ENCODE data around the gene UBE4A.
"Not testable (repeated sequence)": the region's sequence is repeated elsewhere in the genome, so short reads cannot be mapped to it uniquely, and the experiment has no call there.

Gene UBE4A

GRCh38 chr11:118401880-118402590 is 42.6 kb downstream of the UBE4A start:
- DNase-seq, result no peak

- DNase-seq, result not testable (repeated sequence)
Measured at GRCh38 chr11:118402594-118402993, 43.2 kb downstream of the UBE4A start.

DNA sequence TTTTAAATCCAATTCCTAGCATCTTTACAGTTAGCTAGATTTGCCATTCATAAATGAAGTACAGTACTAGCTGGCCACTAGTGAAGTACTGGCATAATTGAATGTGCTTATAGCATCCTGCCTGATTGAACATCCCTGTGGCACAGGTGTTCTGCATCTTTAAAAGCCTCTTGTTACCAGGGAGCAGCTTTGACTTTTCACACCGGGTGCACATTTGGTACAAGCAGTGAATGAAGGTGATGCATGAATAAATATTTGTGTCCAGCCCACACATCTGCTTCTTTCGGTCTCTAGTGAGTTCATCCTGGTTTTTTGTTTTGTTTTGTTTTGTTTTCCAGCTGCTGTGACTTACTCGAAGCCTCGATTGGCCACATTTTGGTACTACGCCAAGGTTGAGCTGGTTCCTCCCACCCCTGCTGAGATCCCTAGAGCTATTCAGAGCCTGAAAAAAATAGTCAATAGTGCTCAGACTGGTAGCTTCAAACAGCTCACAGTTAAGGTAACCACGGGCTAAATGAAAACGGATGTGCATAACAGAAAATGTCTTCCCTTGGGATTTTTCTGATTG is 47.3 kb downstream of the UBE4A start:
- peak; percentile 7 for DNase-seq

- DNase-seq, result no peak
Measured at GRCh38 chr11:118410055-118410745, 50.8 kb downstream of the UBE4A start.

- no peak for DNase-seq
Measured at GRCh38 chr11:118411530-118411929, 52.1 kb downstream of the UBE4A start.

DNA sequence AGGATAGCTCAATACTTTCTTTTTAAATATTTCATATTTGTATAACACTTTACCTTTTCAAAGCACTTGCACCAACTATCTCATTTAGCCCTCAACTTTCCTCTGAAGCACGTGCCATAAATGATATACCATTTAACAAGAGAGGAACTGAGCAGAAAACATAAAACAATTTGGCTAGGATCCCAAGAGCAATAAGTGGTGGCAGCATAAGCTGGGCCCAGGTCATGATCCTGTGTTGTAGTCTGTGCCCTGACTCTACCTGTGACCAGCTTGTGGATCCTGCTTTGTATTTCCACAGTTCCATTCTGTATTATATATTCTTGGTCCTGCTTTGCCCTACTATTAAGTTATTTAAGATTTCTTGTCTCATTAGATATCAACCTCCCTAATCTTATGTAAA is 53.5 kb downstream of the UBE4A start:
- DNase-seq, result no peak

GRCh38 chr11:118415062-118415738 is 55.8 kb downstream of the UBE4A start:
- no peak for DNase-seq

DNA sequence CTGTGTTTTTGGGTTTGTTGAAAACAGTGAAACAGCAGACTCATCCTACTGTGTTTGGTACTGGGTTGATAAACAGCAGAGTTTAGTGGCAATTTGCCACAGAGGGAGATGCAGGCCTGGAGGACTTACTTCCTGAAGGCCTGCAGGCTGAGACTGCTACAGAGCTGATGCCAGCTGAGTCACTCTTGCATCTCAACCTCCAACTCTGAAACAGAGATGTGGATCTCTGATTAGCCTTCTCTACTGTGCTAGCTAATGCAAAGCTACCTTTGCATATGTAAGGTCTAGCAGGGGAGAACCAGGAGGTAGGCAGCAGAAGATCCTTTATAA is 56.3 kb downstream of the UBE4A start:
- no peak for DNase-seq

DNA sequence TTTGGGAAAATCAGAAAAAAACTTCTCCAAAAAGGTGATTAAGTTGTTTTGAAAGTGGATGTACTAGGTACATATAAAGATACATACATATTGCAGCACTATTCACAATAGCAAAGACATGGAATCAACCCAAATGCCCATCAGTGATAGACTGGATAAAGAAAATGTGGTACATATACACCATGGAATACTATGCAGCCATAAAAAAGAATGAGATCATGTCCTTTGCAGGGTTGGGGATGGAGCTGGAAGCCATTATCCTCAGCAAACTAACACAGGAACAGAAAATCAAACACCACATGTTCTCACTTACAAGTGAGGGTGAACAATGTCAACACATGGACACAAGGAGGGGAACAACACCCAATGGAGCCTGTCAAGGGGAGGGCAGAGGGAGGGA is 57.5 kb downstream of the UBE4A start:
- DNase-seq, result not testable (repeated sequence)

DNA sequence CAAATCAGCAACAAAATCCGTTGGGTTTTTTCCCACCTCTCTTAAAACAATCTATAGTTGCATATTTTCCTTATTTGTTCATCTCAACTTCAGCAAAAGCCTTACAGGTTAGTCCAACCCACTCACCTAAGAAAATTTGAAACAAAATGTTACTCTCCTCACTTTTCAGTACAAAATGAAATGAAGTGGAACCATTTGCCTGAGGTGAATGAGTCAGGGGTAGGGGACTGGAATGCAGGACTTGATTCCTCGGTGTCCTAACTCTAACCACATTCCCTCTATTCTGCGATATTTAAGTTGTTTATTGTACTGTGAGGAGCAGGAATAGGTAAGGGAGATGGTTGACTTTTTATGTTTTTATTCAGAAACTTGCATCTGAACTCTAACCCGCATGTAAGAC is 58.4 kb downstream of the UBE4A start:
- no peak for DNase-seq

DNA sequence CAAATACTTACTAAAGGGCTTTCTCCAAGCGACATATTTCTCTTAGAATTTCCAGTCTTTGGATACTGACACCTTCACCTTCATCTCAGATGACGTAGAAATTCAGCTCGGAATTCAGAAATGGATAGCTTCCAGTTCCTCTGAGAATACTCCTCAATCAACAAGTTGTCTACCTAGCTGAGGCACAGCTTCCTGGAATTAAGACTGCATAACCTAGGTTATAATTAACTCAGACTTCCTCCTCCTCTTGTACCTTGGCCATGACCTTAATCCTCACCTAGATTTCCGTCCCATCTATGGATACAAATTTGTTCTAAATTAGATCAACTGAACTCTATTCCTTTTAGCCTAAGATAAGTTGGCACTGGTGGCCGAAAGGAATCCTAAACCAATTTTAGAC is 59.4 kb downstream of the UBE4A start:
- no peak for DNase-seq

DNA sequence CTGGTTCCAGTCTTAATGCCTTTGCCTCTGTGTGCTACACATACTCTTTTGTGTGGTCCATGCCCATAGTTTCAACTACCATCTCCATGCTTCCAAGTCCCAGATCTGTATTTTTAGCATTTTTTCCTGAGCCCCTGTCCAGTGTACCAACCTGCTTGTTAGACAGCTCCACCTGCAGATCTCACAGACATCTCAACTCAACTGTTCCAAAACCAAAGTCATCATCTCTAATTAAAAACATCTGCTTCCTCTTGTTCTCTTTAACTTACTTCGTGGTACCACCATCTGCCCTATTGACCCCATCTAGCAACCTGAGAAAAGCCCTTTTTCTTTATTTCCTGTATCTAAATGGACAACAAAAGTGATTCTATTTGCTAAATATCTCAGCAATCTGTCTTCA is 68.3 kb downstream of the UBE4A start:
- DNase-seq, result no peak

DNA sequence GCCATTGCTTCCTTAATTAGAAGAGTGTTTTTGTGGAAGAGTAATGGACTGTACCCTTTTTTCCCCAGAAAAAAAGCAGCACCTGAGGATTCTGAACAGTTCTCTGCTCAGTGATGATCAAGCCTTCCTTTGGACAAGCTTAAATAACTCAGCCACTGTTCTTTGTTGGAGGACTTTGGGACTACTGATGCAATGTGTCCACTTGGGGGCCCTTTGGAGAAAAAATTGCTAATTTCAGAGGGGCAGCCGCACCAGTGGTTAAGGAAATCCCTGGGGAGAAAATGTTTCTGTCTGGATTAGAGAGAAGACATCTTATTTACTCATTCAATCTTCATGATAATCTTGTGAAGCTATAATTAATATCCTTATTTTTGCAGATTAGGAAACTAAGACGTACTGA is 71.6 kb downstream of the UBE4A start:
- DNase-seq, result no peak

- no peak for DNase-seq
Measured at GRCh38 chr11:118434123-118434552, 74.7 kb downstream of the UBE4A start.

DNA sequence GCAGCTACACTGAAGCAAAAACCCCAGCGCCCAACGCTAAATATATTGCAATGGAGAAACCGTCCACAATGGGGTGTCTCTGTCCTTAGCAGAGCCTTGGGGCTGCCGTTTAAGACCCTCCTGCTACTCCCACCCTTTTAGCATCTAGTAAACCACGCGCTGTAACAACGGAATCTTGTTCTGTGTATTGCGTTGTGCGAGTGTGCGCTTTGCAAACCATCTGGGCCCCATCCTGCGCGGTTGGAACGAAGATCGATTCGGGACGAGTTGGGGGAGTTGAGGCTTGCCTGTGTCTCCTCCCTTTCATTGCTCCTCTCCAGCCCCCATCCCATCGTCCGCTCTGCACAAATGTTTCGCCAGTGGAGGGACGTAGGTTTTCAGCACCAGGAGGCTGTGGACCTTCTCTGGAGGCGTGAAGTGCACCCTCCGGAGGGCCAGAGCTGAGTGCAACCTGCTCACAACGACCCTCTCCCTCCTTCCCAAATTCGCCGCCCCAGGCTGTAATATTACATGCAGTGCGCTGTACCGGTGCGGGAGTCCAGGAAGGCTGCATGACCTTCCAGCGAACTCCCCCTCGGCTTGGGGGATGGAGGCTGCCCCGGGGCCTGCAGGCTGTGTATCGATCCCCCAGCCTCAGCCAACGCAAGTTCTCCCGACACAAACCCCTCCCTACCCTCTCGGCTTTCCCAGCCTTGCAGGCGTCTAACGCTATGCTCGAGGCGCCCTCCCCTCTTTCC is 75.3 kb downstream of the UBE4A start:
- DNase-seq, result peak; percentile 94

DNA sequence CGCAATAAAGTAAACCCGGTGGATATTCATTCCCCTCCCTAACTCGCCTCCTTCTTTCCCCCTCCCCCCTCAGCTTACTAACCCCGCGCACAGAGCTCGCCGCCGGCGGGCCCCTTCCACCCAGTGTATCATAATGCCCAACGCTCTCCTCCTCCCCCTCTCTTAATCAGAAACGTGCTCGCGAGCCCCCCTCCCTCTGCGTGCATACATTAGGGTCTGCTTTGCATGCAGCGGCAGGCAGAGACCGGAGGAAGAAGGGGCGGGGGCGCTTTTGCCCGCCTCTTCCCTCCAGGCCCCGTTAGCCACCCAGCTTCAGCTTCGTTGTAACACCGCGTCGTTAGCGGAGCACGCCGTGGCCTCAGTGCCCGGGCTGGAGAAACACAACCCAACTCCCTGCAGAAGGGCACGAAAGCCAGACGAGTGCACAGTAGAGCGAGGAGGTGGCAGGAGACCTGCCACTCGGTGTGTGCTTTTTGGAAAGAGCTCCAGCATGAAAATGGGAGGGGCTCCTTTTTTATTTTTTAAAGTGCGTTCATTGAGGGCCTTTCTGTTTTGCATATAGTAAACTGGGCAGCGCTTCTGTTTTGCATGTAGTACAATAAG is 76.0 kb downstream of the UBE4A start:
- no peak for DNase-seq

DNA sequence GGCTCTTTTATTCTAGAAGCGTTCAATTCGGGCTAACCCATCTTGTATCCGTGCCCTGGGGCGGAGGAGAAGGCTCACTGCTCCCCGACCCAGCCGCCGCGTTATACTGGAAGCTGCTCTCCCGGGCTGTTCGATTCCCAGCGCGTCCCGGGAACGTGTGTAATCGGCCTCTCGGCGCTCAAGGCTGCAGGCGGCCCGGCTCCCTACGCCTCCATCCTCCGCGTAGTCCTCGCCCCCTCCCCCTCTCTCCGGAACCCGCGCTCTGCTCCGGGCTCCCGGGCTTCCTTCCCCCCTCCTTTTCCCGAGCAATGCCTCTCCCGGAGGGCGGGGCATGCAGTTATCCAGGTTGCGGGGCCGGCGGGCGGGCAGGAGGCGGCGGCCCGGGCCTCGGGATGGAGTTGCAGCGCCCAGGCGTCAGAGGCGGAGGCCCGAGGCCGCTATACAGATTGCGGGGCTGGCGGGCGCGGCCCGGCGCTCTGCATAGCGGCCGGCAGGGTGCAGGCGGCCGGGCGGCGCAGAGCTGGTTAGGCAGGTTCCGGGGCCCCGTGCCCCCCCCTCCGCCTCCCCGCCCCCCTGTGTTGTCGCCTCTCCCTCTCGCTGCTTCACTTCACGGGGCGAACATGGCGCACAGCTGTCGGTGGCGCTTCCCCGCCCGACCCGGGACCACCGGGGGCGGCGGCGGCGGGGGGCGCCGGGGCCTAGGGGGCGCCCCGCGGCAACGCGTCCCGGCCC is 76.7 kb downstream of the UBE4A start, which contains the start of gene KMT2A:
Gene KMT2A, plus strand, starts transcription at position 600 of the 732 bp plus-strand sequence. Its CDS starts 21 bp downstream, at position 621.
- DNase-seq, result peak; percentile 100

GRCh38 chr11:118436639-118437207 is 77.3 kb downstream of the UBE4A start:
- DNase-seq, result peak; percentile 51

- DNase-seq, result peak; percentile 75
Measured at GRCh38 chr11:118437208-118438125, 78.1 kb downstream of the UBE4A start.

- DNase-seq, result peak; percentile 52
Measured at GRCh38 chr11:118438314-118438931, 79.0 kb downstream of the UBE4A start.
